Sigmoid colon (tissue), 4 donors: Measurements from ENCODE around the gene TRMU.

ENCODE experiments used
- POLR2A ChIP-seq, 2 donors: fragments of 450-650 bp; IDR thresholded peaks; one replicate each; pipeline ENCODE4 v1.6.1; 2016; ENCODE audit warnings: antibody characterized with exemption in 2 of 2, mild to moderate bottlenecking in 2 of 2, moderate library complexity in 2 of 2
- POLR2AphosphoS5 ChIP-seq, 4 donors: sonication (generic); formaldehyde crosslinking; IDR thresholded peaks; one replicate each; pipeline ENCODE4 v1.6.1; 2017; ENCODE audit warnings: antibody characterized with exemption in 4 of 4
- TF ChIP-seq, protein P1 (sequence below), 4 experiments: fragments of 450-650 bp in 3 of 4; fragments of 200-600 bp in 1 of 4; IDR thresholded peaks; one replicate each; pipeline ENCODE4 v1.5.1; 2016 to 2019; ENCODE audit warnings: antibody characterized with exemption in 4 of 4, mild to moderate bottlenecking in 3 of 4, moderate library complexity in 2 of 4

DNA sequence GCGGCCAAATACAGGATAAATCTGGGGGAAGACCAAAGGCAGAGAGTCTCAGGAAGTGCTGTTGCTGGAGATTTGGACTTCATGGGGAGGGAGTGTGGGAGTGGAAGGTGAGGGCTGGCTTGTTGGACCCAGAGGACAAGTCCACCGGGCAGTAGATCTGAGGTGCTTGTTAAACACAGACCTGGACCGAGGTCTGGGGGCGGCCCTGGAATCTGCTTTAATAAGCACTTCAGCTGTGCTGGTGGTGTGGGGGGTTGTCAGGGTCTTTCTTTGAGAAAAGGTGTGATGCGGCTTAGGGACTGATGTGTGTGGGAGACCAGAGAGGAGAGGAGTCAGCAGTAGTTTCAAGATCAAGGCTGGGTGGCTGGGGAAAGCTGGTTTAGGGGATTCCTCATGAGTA, 4.4 kb downstream of the TRMU start:
- TF ChIP-seq, protein P1, sequence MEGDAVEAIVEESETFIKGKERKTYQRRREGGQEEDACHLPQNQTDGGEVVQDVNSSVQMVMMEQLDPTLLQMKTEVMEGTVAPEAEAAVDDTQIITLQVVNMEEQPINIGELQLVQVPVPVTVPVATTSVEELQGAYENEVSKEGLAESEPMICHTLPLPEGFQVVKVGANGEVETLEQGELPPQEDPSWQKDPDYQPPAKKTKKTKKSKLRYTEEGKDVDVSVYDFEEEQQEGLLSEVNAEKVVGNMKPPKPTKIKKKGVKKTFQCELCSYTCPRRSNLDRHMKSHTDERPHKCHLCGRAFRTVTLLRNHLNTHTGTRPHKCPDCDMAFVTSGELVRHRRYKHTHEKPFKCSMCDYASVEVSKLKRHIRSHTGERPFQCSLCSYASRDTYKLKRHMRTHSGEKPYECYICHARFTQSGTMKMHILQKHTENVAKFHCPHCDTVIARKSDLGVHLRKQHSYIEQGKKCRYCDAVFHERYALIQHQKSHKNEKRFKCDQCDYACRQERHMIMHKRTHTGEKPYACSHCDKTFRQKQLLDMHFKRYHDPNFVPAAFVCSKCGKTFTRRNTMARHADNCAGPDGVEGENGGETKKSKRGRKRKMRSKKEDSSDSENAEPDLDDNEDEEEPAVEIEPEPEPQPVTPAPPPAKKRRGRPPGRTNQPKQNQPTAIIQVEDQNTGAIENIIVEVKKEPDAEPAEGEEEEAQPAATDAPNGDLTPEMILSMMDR (IDR thresholded peaks at IDR 0.05) = no peak
- TF ChIP-seq POLR2AphosphoS5 (IDR thresholded peaks at IDR 0.05) (no peak), POLR2A (IDR thresholded peaks at IDR 0.05) (no peak)
